ENCODE results near the gene HRAS. TPM values are rescaled to one million over a fixed set of nuclear protein-coding genes. Genes with fewer than 3 reads are reported as not detected.

Gene HRAS
- total RNA-seq, 2 donors from 2014 or later = 28.8 to 40.1 TPM

DNA sequence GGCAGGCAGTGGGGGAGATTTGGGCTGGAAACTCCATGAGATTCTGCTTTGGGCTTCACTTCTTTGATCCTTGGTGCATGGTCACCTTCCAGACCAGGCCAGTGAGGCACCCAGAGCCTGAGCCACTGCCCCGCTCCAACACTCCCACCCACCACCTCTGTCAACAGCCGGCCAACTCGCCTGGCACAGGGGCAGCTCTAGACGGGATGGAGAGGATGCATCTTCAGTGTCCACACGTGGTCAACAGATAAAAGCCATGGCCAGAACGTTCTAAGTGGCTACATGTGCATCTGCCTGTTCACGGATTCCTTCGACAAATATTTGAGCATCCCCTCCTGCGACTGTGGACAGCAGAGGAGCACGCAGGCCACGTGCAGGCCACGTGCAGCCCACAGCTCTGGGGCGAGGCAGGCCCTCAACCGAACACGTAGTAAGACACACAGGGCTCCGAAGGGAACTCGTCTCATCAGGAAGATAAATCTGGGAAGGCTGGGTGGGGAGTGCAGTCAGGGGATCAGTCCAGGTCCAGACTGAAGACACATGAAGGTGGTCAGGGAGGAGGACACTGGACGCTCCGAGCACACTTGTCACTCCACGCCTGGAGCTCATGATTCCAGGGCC lies 3.2 kb upstream of the HRAS start:
- H3K27ac Mint-ChIP-seq = no peak overlapping the region
- H3K36me3 Mint-ChIP-seq (ENCODE audit: insufficient read depth in 2 of 2) = no peaks in the 10 kb centered on the region
- DNase-seq = no peak
- no peak for ATAC-seq (replicated peaks in 1 of 2)
- H3K4me3 Mint-ChIP-seq = no peak overlapping the region
- H3K9me3 Mint-ChIP-seq = no peaks in the 10 kb centered on the region
- peaks cover 6% of the 10 kb centered on the region for H3K4me1 Mint-ChIP-seq (ENCODE audit: low read depth)
- H3K27me3 Mint-ChIP-seq (ENCODE audit: low read depth) = no peaks in the 10 kb centered on the region

DNA sequence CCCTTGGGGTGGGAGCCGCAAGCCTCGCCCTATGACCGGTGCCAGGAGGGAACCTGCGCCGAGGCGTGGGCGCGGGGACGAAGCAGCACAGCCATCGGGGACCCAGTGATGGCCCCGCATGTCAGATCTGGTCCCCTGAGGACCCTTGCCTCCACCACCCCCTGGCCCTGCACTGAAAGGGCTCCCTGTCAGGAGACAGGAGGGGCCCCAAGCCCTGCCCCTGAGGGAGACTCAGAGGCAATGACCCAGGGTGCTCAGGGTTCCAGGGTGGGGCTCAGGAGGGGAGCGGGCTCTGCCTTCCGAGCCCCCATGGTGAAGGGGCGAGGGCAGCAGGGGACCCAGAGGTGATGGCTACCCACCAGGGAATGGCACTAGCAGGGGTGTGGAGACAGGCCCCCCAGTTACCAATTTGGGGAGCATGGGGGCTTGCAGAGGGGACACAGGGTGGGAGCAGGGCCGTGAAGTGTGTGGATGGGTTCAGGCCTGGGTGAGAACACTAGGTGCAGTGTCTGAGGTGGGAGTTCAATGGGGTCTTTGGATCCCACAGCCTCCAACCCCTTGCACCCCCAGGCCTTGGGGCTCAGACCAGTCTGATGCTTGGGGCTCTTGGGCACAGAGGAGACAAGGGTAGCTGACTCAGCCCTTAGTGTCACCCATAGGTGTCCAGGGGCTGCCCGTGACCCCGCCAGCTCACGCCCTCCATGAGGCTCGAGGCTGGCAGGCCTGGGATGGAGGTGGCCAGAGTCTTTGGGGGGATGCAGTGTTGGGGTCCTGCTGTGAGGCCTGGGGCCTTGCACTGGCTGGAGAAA lies 2.5 kb upstream of the HRAS start:
- H3K27me3 Mint-ChIP-seq (ENCODE audit: low read depth) = no peaks in the 10 kb centered on the region
- H3K9me3 Mint-ChIP-seq = no peaks in the 10 kb centered on the region
- no peak for DNase-seq

DNA sequence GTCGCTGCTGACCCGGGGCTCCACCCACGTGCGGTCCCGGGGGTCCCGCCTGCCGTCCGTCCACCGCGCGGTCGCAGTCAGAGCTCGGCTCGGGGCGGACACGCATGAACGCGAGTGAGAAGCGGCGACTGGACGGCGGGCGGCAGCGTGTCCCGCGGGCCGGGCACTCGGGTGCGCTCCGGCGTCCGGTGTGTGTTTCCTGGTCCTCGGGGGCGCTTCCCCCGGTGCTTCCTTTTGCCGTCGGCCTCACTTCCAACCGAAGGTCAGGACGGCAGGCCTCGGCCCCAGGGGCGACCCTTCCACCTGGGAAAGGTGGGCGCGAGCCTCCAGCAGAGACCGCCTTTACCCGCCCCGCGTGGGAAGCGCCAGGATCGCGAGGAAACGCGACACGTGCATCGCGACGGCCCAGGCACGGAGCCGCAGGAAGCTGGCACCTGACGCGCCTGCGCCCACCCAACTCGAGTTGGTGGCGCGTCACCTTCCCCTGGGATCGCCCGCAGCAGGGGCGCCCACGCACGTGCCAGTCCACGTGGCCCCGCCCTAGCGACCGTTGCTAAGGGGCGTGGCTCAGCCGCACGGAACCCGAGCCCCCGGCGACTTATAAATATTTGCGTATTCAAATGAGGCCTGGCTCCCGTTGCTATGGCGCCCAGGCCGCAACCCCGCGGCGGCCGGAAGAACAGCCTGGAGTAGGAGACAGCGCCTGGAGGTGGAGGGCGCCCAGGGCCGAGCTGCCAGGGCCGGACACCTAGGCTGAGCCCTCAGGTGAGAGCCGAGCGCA lies 1.7 kb upstream of the HRAS start, which contains the start of gene LRRC56:
LRRC56 (plus strand) TSS at position 687 of the 781 bp plus-strand sequence. CDS start 3,158 bp downstream, outside the sequence.
- H3K9me3 Mint-ChIP-seq = no peaks in the 10 kb centered on the region
- no peaks in the 10 kb centered on the region for H3K27me3 Mint-ChIP-seq (ENCODE audit: low read depth)
- ATAC-seq (replicated peaks in 1 of 2) (peak; percentile 24 to 25), DNase-seq (peak; percentile 83 to 85)
- H3K4me1 Mint-ChIP-seq (ENCODE audit: low read depth) = peaks cover 6% of the 10 kb centered on the region
- H3K36me3 Mint-ChIP-seq (ENCODE audit: insufficient read depth in 2 of 2) = peaks cover 0 to under 1% of the 10 kb centered on the region in 2 donors
- H3K4me3 Mint-ChIP-seq = peak within 1 kb of the TSS; percentile 94 to 95
- peak within 1 kb of the TSS; percentile 82 for H3K27ac Mint-ChIP-seq

More for the DNA sequence above, 2.5 kb upstream of the HRAS start:
- no peak for ATAC-seq (replicated peaks in 1 of 2)
- Mint-ChIP-seq H3K36me3 (ENCODE audit: insufficient read depth in 2 of 2) (no peaks in the 10 kb centered on the region), H3K4me1 (ENCODE audit: low read depth) (peaks cover 6% of the 10 kb centered on the region), H3K27ac (no peak overlapping the region), H3K4me3 (peak overlapping the region; percentile 94 to 95)

DNA sequence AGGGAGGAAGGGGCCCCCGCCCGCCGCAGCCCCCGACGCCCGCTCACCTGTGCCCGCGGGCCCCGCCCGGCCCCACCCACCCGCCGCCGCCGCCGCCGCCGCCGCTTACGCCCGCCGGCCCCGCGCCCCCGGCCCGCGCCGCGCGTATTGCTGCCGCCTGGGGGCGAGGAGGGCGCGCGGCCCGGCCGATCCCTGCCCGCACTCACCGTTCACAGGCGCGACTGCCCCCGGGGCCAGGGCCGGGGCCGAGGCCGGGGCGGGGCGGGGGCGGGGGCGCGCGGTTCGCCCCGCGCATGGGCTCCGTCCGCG lies 212 bp downstream of the HRAS start:
- Mint-ChIP-seq H3K27me3 (ENCODE audit: low read depth) (no peaks in the 10 kb centered on the region), H3K36me3 (ENCODE audit: insufficient read depth in 2 of 2) (peaks cover 0 to 2% of the 10 kb centered on the region in 2 donors), H3K9me3 (no peaks in the 10 kb centered on the region), H3K4me3 (no peak overlapping the region), H3K27ac (no peak overlapping the region), H3K4me1 (ENCODE audit: low read depth) (peaks cover 6% of the 10 kb centered on the region)
- peak in 1 of 2 donors; percentile 39 for ATAC-seq (replicated peaks in 1 of 2)
- peak in 1 of 2 donors; percentile 47 for DNase-seq

DNA sequence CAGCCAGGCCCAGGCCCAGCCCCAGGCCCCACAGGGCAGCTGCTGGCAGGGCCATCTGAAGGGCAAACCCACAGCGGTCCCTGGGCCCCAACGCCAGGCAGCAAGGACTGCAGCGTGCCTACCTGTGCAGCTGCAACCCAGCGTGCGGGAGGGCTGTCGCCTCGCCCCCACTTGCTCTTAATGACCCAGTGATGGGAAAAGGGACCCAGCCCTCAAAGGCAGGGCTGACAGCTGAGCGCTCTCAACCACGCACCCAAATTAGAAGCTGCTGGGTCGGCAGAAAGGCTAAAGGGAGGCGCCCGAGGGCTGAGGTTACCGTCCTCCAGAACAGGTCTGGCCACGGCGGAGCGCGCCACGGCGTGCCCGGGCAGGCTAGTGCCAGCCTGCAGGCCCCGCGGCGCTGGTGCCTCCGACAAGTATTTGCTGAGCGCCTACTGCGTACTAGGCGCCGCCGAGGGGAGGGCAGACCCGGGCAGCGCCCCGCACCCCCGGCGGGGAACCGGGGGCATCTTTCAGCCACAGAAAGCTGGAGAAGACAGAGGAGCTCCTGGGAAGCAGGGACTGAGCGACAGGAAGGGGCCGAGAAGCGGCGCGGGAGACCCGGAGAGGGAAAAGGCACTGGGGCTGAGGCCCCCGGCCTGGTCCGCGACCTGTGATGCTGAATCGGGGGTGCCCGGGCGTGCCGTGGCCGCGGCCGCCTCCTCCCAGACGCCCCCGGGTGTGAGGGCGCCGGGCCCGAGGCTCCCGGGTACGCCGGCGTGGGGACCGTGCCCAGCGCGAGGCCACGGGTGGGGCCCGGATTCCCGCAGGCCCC lies 773 bp downstream of the HRAS start:
- peaks cover 6% of the 10 kb centered on the region for H3K4me1 Mint-ChIP-seq (ENCODE audit: low read depth)
- H3K27ac Mint-ChIP-seq = no peak overlapping the region
- H3K9me3 Mint-ChIP-seq = no peaks in the 10 kb centered on the region
- H3K4me3 Mint-ChIP-seq = peak overlapping the region; percentile 76 to 80
- H3K36me3 Mint-ChIP-seq (ENCODE audit: insufficient read depth in 2 of 2) = peaks cover 0 to 2% of the 10 kb centered on the region in 2 donors
- no peaks in the 10 kb centered on the region for H3K27me3 Mint-ChIP-seq (ENCODE audit: low read depth)
- ATAC-seq (replicated peaks in 1 of 2) (no peak), DNase-seq (peak; percentile 48 to 50)

DNA sequence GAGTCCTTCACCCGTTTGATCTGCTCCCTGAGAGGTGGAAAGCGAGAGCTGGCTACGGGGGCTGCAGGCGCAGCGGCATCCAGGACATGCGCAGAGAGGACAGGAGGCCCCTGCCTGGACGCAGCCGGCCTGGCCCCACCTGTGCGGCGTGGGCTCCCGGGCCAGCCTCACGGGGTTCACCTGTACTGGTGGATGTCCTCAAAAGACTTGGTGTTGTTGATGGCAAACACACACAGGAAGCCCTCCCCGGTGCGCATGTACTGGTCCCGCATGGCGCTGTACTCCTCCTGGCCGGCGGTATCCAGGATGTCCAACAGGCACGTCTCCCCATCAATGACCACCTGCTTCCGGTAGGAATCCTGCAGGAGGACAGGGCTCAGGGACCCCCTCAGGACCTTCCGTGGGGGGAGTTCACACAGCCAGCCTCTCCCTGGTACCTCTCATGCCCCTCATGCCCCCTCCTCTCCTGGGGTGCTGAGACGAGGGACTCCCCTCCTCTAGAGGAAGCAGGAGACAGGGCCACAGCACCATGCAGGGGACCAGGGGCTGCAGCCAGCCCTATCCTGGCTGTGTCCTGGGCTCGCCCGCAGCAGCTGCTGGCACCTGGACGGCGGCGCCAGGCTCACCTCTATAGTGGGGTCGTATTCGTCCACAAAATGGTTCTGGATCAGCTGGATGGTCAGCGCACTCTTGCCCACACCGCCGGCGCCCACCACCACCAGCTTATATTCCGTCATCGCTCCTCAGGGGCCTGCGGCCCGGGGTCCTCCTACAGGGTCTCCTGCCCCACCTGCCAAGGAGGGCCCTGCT lies 1.6 kb downstream of the HRAS start:
- DNase-seq = no peak
- Mint-ChIP-seq H3K4me3 (peak overlapping the region; percentile 76 to 80), H3K27ac (no peak overlapping the region), H3K4me1 (ENCODE audit: low read depth) (peaks cover 6% of the 10 kb centered on the region), H3K36me3 (ENCODE audit: insufficient read depth in 2 of 2) (peaks cover 0 to 2% of the 10 kb centered on the region in 2 donors), H3K9me3 (no peaks in the 10 kb centered on the region), H3K27me3 (ENCODE audit: low read depth) (no peaks in the 10 kb centered on the region)
- ATAC-seq (replicated peaks in 1 of 2) = no peak

DNA sequence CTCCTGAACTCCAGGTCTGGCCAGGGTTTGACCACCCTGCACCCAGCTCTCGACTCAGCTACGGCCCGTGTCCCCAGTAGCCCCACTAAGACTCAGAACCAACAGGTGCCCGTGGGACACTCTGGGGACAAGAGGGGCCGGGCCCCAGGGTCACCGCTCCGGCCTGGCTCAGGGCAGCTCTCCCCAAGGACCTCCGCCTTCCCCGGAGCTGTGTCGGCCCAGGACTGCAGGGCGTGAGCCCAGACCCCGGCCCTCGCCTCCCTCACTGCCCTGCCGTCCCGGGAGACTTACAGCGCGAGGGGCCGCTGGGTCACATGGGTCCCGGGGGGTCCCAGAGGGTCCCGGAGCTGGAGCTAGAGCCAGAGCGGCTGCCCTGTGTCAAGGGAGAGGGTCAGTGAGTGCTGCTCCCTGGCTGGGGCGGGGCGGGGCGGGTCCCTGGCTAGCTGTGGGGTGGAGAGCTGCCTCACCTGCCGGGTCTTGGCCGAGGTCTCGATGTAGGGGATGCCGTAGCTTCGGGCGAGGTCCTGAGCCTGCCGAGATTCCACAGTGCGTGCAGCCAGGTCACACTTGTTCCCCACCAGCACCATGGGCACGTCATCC lies 2.3 kb downstream of the HRAS start:
- peaks cover 0 to 2% of the 10 kb centered on the region in 2 donors for H3K36me3 Mint-ChIP-seq (ENCODE audit: insufficient read depth in 2 of 2)
- H3K4me1 Mint-ChIP-seq (ENCODE audit: low read depth) = peaks cover 6% of the 10 kb centered on the region
- H3K27ac Mint-ChIP-seq = no peak overlapping the region
- no peak overlapping the region for H3K4me3 Mint-ChIP-seq
- H3K27me3 Mint-ChIP-seq (ENCODE audit: low read depth) = no peaks in the 10 kb centered on the region
- ATAC-seq (replicated peaks in 1 of 2) (no peak), DNase-seq (no peak)
- H3K9me3 Mint-ChIP-seq = no peaks in the 10 kb centered on the region

DNA sequence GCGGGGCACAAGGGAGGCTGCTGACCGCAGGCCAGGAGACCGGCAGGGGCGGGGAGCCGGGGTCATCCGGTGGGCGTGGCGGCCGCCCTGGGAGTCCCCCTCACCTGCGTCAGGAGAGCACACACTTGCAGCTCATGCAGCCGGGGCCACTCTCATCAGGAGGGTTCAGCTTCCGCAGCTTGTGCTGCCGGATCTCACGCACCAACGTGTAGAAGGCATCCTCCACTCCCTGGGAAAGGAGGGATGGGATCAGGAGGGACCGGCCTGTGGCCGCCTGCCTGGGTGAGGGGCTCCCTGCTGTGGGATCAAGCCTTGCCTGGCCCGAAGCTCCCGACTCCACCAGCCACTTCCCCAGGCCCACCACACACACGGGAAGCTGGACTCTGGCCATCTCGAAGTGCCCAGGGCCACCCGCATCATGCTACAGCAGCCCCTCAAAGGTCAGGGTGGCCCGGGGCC lies 2.8 kb downstream of the HRAS start:
- DNase-seq (no peak), ATAC-seq (replicated peaks in 1 of 2) (no peak)
- Mint-ChIP-seq H3K4me1 (ENCODE audit: low read depth) (peaks cover 6% of the 10 kb centered on the region), H3K27ac (no peak overlapping the region), H3K9me3 (no peaks in the 10 kb centered on the region), H3K36me3 (ENCODE audit: insufficient read depth in 2 of 2) (peaks cover 0 to 2% of the 10 kb centered on the region in 2 donors), H3K27me3 (ENCODE audit: low read depth) (no peaks in the 10 kb centered on the region), H3K4me3 (no peak overlapping the region)

DNA sequence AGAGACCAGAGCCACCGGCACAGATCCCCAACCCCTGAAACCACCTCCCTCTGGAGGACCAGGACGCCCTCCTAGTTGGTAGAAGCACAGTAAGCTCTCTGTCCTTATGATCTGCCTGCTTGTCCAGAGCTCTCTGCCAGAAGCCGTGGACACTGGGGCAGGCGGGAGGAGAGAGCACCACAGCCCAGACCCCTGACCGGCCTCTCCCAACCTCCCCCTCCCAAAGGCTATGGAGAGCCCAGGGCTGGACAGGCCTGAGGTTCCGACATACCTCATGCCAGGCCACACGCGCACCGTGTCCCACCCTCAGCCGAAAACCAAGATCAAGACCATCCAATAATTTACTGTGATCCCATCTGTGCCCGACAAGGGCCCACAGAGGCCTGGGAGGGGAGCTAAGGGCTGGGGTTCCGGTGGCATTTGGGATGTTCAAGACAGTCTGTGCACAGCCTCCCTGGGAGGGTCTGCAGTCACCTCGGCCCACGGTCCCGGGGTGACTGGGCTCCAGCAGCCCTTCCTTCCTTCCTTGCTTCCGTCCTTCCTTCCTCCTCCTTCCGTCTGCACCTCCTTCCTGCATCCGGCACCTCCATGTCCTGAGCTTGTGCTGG lies 3.4 kb downstream of the HRAS start:
- DNase-seq = no peak
- no peak for ATAC-seq (replicated peaks in 1 of 2)
- peaks cover 0 to 2% of the 10 kb centered on the region in 2 donors for H3K36me3 Mint-ChIP-seq (ENCODE audit: insufficient read depth in 2 of 2)
- peak overlapping the region in 1 of 2 donors; percentile 24 for H3K4me3 Mint-ChIP-seq
- no peaks in the 10 kb centered on the region for H3K9me3 Mint-ChIP-seq
- no peak overlapping the region for H3K27ac Mint-ChIP-seq
- no peaks in the 10 kb centered on the region for H3K27me3 Mint-ChIP-seq (ENCODE audit: low read depth)
- H3K4me1 Mint-ChIP-seq (ENCODE audit: low read depth) = peaks cover 6% of the 10 kb centered on the region

DNA sequence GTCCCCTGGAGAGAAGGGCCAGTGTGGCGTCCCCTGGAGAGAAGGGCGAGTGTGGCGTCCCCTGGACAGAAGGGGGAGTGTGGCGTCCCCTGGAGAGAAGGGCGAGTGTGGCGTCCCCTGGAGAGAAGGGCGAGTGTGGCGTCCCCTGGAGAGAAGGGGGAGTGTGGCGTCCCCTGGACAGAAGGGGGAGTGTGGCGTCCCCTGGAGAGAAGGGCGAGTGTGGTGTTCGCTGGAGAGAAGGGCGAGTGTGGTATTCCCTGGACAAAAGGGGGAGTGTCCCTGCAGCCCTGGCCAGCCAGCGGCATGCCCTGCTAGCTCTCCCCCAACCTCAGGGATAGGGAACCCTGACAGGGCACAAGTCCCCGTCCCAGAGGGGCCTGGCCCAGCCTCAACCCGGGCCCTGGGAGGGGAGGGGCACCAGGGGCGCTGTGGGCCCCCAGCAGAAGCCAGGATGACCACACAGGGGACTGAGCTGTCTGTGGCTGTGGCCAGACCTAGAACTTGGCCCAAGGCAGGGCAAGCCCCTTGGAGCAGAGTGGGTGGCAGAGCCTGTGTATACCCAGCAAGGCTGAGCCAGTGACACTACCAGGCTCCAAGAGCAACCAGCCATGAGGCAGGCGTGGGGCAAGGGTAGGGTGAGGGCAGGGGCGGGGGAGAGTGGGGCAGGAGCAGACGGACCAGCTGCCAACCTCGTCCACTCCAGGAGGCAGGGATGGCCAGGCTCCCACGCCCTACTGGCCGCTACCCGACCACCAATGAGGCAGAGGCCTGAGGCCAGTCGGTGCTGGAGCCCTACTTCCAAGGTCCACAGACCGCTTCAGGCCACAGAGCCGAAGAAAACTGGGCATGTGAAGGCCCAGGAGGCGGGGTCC lies 4.2 kb downstream of the HRAS start:
- ATAC-seq (replicated peaks in 1 of 2) (no peak), DNase-seq (no peak)
- no peak overlapping the region for H3K4me3 Mint-ChIP-seq
- H3K4me1 Mint-ChIP-seq (ENCODE audit: low read depth) = peaks cover 3% of the 10 kb centered on the region
- no peak overlapping the region for H3K27ac Mint-ChIP-seq
- peaks cover 0 to 2% of the 10 kb centered on the region in 2 donors for H3K36me3 Mint-ChIP-seq (ENCODE audit: insufficient read depth in 2 of 2)
- H3K9me3 Mint-ChIP-seq = no peaks in the 10 kb centered on the region
- no peaks in the 10 kb centered on the region for H3K27me3 Mint-ChIP-seq (ENCODE audit: low read depth)
